NOMO-1 treated with DMSO at 0.1 percent for 48 hours (cell line): Measurements from ENCODE around the gene FAM186B.
"Not testable (repeated sequence)": the region's sequence is repeated elsewhere in the genome, so short reads cannot be mapped to it uniquely, and the experiment has no call there.

Experiments used
- DNase-seq: peaks from one replicate; lab custom pipeline; 2025; ENCODE audit not compliant: unreplicated experiment; lab: John Stamatoyannopoulos, UW

FAM186B gene, protein sequence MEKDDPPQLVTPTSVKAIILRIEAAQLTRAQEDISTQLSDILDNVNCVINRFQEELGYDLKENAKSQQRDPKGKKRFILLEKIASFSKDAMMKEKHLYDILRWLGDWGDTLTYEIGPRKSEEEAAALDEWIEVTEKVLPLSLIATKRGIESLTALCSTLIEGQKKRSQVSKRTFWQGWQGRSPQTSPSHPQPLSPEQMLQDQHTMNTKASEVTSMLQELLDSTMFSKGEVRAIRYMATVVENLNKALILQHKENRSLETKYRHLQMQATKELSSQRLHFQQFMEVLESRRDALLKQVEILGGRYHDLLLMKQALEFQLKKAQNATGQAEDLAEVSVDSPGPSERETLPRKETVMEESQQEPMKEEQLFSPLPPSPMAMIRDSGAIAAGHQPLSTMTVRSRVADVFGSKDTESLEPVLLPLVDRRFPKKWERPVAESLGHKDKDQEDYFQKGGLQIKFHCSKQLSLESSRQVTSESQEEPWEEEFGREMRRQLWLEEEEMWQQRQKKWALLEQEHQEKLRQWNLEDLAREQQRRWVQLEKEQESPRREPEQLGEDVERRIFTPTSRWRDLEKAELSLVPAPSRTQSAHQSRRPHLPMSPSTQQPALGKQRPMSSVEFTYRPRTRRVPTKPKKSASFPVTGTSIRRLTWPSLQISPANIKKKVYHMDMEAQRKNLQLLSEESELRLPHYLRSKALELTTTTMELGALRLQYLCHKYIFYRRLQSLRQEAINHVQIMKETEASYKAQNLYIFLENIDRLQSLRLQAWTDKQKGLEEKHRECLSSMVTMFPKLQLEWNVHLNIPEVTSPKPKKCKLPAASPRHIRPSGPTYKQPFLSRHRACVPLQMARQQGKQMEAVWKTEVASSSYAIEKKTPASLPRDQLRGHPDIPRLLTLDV

DNA sequence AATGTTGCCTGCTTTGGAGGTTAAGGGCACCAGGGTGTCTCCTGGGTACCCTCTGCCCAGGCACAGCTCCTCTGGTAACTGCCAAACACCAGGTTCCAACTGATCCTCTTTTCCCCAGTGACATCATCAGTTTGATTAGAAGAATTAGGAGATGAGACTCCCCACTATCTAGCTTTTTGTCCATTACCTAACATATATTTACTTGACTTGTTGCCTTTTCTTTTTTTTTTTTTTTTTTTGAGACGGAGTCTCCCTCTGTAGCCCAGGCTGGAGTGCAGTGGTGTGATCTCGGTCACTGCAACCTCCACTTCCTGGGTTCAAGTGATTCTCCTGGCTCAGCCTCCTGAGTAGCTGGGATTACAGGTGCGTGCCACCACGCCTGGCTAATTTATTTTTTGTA lies at the start of gene FAM186B:
Gene FAM186B (minus strand): TSS at position 101 of the 400 bp plus-strand sequence. CDS start 162 bp downstream, outside the sequence.
- DNase-seq = not testable (repeated sequence)

DNA sequence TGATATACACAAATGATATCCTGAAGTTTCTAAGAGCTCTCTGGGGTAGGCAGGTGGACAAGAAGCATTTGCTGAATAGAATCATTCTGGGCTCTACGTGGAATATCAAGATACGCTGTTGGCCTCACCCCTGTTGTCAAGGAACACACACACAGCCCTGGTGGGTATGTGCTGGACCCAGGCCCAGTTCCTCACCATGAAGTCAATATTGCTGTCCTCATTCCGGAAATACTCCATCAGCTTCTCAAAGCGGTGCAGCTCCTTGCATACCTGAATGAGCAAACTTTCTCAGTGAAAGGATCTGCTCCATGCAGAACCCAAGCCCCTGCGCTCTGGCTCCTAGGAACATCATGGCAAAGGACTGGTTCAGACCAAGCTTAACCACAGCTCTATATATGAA lies 49.3 kb upstream of the FAM186B start:
- DNase-seq = no peak

DNA sequence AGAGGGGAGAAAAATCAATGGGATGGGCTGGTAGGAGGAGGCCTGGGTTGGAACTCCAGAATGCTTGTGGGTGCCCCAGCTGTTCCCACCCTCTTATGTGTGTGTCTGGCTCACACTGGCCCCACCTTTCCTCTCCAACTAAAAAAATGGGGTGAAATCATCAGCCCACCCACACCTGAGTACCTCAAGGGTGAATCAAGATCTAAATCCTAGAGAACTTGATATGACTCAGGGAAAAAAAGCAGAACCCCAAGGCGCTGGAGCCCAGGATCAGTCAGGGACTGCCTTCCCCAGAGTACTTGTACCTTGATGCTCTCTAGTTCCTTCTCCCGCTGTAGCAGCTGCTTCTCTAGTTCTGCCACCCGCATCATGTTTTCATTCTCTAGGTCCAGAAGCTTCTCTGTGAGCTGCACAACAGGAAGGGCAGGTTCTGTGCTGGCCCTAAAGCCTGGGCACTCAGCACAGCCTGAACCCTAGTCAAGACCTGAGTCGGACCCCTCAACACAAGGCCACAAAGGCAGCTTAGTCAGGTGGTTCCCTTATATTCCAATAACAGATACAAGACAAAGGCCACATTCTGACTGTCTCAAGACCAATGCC lies 47.6 kb upstream of the FAM186B start:
- no peak for DNase-seq

DNA sequence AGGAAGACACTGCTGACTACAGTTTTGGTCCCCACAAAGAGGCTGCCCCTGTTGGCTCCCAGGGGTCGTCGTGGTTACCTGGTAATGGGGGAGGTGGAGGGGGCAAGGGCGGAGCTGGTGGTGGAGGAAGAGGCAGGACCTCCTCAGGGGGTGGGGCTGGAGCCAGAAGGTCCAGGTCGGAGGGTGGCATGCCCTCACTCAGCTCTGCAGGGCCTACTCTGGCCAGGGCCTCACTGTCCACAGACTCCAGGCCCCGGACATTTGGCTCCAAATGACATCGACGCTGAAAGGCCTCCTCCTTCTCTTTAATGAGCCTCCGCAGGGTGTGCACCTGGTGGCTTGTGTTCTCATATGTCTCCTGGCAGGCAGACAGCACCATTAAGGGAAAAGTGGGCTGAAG lies 46.4 kb upstream of the FAM186B start:
- DNase-seq = no peak

DNA sequence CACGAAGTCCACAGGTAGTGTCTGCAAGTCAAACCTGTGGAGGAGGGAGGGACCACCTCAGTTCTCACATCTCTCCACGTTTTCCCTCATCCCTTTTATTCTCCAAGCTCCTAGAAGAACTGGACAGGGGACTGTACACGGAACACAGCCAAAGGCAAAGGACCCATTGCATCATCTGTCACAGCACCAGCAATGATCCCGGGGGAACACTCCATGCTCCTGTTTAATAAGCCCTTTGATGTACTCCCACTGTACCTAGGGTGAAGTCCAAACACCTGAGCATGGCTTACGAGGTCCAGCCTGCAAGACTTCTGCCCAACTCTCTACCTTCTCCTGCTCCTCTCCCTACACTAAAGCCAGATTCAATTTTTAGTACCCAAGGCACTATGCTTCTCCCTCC lies 44.5 kb upstream of the FAM186B start:
- no peak for DNase-seq

DNA sequence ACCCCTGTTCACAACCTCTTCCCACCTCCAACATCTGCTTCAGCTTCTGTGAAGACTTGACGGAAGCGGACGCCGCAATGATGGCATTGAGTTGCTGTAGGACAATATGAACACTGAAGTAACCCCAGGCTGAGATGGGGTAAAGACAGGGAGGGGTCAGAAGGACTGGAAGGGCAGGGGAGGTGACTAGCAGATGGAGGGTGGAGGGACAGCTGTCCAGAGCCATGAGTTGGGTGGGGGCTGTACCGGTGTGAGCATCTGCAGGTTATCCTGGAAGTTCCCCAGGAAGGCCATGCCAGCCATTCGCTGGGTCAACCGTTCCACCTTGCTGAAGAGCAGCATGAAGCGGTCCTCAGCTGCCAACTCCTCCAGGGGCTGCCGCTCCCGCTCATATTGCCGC lies 44.0 kb upstream of the FAM186B start:
- no peak for DNase-seq

DNA sequence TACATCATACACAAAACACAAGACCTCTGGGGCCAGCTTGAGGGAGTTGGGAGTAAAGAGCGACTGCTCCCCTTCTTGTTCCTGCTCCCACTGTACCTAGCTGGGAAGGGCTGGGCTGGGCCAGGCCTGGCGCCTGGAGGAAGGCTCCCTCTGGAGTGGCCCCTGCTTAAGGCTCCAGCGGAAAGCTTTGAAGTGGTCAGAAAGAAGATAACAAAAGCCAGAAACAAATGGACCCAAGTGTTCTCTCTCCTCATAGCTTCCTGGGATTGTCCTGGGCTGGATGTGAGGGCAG lies 43.2 kb upstream of the FAM186B start:
- DNase-seq = no peak

DNA sequence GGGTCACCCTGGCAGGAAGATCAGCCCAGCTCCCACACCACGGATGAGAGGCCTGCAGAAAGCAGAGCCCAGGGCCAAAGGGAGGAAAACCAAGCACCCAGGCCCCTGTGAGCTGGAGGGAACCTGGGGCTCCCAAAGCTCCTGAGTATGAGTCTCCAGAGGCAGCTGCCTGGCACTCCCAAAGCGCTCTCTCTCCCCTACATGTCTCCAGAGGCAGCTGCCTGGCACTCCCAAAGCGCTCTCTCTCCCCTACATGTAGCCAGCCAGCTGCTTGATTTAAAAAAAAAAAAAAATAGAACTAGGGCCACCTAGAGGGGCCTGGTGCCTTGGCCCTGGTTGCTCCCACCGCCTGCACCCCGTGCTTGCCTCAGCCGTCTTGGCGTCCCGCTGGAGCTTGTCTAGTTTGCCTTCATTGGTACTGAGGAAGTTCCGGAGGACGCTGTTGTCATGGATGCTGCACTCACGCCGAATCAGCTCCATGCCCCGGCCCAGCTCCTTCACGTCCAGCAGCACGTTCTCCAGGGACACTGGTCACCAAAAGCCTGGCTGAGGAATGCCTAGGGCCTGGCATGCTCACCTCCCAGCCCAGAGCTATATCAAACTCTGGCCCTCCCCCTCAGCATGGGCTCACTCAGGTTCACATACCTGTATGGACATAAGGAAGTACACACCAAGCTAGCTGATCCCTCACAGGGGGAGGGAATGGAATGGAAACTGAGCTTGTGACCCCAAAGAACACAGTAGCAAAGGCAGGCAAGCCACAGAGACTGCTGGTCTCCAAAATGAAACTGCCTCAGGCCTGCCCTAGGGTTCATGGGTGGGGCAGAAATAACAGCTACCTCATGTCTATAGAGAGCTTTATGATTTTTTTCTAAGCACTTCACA lies 42.6 kb upstream of the FAM186B start:
- no peak for DNase-seq

DNA sequence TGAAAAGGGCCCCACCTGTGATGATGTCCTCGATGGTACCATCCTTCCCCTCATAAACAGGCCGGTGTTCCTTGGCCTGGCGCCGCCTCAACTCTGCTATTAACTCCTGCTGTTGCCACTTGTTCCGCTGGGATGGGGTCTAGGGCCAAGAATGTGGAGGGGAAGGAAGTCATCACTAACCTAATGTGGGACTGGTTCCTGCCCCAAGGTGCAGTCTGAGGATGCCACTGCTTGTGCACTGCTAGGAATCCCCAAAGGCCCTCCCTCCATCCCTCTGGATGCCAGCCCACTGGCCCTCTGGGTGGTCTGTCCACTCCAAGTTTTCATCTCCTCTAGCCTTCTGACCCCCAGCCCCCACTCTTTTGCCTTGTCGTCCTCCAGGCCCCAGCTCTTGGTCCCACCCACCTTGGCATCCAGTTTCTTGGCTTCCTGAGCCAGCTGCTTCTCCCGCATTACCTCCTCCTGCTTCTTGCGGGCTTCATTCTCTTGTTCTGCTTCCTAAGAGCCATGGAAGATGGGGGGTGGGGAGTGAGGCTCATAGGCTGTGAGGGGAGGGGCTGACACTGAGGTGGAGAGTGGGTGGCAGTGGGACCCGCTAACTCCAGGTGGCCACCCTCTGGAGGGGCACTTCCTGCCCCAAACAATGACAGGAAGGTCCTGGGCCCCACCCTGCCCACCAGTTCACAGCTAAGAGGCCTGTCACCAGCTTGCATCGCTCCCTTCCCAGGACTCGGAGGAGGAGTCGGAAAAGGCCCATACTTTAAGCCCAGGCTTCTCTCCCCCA lies 41.6 kb upstream of the FAM186B start:
- no peak for DNase-seq

DNA sequence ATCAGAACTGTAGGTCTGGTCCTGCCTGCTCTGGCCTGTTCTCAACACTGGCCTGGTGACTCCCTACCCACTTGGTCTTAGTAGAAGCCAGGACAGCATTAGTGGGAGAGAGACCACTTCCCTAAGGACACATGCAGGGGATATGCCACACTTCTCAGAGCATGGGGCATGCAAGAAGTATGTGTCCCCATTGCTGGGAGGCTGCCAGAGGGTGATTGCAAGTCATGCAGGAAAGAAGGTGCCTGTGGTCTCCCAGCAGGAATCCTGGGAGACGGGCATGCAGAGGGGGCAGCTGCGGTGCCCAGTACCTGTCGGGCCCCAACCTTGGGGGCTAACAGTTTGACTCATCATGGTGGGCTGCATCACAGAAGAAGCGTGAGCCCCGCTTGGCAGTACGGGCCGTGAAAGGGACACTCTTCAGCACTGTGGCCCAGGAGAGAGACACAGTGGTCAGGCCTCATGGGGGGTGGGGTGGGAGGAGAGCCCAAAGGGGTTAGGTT lies 40.9 kb upstream of the FAM186B start:
- no peak for DNase-seq

DNA sequence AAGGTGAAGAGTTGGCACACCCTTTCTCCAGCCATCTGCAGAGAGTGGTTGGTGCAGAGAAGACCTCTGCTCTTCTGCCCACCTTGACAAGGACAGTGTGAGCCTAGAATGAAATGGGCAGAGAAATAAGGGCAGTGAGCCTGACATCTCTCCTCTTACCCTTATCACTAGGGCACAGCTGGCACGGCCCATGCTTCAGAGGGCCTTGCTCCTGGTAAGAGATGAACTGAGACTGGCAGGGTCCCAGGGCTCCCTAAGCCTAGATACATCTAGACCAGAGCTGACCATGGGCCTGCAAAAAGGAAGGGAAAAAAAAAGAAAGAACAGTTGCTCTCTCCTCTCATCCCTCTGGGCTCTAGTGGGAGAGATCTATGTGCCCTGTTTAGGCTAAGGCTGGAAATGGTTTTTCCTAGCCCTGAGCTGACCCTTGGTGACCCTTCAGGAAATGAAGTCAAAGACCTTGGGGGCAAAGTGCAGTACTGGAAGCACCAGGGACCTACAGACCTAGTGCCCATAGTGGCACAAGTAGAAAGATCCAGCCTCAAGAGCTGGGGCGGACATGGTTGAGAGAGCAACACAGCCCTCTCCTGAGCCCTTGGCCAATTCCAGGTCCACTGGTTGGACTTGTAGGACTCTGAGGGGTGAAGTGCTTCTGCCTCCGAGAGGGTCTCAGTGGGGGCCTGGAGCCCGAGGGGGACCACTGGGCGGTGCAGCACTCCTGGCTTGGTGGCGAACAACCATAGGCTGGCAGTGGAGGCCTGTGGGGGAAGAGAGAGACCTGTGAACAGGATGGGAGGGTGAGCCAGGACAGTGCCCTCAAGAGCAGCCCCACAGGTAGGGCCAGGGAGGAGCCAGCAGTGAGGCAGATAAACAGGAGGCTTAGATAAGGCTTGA lies 40.0 kb upstream of the FAM186B start:
- DNase-seq = no peak

DNA sequence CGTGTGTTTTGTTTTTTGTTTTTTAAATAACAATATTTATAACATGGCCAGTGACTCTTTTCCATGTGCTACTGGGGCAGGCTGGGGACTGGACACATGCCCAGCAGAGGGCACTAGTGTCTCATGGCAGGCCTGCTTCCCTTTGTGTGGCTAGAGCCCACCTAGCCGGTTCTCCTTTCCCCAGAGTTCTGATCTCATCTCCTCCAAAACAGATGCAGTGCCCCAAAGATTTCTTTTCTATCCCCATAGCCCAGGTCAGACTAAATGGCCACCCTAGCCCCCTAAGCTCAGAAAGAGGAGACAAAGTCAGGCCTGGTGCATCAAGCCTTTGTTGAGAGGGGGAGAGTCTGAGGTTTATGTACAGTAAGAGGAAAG lies 39.2 kb upstream of the FAM186B start:
- peak; percentile 76 for DNase-seq

DNA sequence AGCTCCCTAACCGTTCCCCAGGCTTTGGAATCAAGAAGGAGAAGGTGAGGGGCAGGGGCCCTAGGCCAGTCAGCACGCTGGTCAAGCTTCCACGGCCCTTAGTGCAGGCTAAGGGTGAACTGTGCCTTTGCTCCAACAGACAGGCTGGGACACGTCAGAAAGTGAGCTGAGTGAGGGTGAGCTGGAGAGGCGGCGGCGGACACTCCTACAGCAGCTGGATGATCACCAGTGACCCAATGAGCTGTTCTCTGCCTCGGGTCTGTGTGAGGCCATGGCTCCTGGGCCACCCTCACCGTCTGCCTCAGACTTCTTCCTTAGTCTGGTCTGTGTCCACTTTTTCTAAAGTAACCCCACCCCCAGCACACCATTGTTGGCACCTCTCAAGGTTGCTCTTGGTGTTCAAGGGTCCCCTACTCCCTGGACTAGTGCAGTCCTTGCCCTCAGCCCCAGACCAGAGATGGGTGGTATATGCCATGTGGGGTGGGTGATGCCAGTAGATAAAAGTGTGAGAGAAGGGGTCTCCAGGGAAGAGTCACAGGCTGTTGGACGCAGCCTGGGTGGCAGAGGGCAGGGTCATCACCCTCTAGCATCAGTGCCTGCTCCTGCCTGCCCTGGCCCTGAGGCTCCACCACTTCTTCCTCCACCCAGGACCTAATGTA lies 38.7 kb upstream of the FAM186B start:
- no peak for DNase-seq

DNA sequence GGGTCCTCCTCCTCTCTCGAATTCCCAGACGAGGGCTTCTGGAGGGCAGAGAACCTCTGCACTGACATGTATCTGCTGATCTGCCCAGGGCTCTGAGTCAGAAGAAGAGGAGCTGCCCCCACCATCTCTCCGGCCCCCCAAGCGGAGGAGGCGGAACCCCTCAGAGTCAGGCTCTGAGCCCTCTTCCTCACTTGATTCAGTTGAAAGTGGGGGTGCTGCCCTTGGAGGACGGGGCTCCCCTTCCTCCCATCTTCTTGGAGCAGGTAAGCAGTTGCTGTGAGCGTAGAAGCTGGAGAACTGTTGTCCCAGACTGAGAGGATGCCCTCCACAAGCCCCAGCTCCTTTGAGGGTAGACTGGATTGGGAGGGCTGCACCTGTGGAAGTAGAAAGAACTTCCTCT lies 37.7 kb upstream of the FAM186B start:
- no peak for DNase-seq

DNA sequence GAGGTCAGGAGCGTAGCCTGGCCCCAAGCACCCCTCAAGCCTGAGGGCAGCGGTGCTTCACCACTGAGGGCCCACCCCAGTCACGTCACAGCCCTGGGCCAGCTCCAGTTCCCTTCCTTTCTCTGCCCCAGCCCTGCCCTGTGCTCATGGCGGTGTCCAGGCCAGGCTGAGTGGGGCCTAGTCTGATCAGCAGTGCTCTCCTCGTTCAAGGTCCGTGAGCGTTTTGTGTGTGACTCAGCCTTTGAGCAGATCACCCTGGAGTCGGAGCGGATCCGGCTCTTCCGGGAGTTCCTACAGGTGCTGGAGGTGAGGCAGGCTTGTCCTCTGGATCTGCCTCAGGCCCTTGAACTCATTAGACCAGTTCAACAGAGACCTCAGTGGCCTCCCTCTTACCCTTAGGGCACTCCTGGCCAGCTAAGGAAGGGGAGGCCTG lies 36.9 kb upstream of the FAM186B start:
- no peak for DNase-seq

DNA sequence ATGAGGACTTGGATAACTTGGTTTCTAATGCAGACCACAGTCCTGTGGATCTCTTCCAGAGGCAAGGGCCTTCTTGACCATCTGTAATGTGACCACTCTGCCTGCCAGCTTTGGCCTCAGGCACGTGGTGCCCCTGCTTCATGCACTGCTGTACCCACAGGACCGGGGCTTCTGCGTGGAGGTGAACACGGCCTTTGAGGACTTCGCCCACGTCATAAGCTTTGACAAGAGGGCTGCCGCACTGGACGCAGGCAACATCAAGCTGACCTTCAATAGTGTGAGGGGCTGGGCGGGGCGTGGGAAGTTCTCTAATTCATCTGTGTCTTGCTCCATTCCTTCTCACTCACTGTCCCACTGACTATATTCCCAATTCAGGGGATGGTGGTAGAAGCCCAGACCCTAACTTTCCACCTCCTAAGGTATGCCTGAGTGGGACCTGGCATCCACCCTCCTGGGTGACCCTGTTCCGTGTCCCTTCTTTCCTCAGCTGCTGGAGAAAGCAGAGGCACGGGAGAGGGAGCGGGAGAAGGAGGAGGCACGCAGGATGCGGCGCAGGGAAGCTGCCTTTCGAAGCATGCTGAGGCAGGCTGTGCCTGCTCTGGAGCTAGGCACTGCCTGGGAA lies 36.4 kb upstream of the FAM186B start:
- DNase-seq = no peak

DNA sequence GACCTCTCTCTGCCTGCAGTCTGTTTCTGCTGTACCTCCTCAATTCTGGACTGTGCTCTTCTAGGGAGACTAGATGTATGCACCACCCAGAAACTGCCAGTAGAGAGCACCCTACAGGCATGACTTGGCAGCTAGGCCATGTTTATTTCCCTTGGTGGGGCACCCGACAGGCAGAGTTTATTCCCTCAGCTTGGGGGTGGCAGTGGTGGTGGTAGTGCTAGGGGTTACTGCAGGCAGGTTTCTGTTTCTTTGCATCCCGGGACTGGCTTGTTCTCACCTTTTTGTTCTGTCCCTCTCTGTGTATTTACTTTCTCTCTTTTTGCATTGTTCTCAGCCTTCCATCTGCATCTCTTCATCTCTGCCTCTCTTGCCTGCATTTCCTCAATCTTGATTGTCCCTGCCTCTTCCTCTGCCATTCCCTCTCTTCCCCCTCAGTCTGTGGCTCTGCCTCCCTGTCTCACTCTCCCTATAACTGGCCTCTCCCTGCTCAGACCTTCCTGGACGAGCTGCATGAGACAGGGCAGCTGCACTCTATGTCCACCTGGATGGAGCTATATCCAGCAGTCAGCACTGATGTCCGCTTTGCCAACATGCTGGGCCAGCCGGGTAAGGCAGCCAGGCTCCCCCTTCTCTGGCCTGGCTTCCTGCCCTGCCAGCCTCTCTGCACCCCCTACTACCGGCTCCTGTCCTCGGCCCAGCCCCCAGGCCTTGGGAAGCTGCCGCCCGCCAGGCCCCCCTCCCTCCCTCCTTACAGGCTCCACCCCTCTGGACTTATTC lies 31.7 kb upstream of the FAM186B start:
- peak; percentile 37 for DNase-seq
